ENCODE measurements around the gene TMEM214.

TMEM214 gene

DNA sequence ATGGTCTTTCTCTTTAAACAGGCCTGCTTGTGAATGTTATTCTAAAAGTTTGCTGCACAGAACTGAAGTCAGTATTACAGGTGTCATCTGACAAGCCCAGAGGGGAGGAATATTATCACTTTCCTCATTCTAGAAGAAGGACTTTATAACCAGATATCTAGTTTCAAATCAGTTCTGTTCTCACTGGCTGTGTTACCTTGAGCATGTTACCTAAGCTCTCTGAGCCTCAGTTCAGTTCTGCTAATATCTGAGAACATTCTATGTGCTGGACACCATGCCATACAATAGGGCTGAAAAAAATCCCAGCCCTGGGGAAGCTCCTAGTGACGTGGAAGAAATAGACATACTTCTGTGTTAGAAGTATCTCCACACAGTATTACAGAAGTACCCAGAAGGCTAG is 34.4 kb upstream of the TMEM214 start:
- H3K4me1 ChIP-seq (ENCODE audit: control insufficient read depth, insufficient read depth, low read length, poor library complexity, severe bottlenecking): no peaks in the 10 kb centered on the region
- H3K9me3 ChIP-seq (ENCODE audit: control insufficient read depth, low read length): no peaks in the 10 kb centered on the region
- WGBS, 2 experiments (ENCODE audit: insufficient coverage in 2 of 2): no CpG with 5 or more reads among the region's 1 CpG
- H3K4me3 ChIP-seq (ENCODE audit: extremely low read depth, insufficient read depth, low read length, poor library complexity, severe bottlenecking): no peak overlapping the region
- no peak overlapping the region for H3K27ac ChIP-seq (ENCODE audit: low read depth, low read length, severe bottlenecking)
- no peaks in the 10 kb centered on the region for H3K36me3 ChIP-seq (ENCODE audit: control insufficient read depth, insufficient read depth, low read length)

DNA sequence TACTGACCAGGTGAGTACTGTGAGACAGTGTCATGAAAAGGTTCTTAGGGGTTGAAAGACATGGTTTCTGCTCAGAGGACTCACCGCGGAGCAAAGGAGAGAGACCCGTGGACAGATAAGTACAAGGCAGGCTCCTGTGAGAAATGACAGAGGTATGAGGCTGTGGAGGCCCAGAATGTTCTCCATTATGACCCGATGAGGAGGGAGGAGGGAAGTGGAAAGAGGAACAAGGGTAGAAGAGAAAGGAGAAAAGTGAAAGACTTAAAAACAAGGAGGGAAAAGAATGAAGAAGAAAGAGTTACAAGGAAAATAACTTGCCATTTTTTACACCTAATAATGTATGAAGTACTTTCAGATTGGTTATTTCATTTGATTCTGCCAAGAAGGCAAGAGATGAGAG is 32.5 kb upstream of the TMEM214 start:
- 79 to 93% methylated on average over 4 of the region's 4 CpGs for WGBS, 2 experiments (ENCODE audit: insufficient coverage in 2 of 2)

DNA sequence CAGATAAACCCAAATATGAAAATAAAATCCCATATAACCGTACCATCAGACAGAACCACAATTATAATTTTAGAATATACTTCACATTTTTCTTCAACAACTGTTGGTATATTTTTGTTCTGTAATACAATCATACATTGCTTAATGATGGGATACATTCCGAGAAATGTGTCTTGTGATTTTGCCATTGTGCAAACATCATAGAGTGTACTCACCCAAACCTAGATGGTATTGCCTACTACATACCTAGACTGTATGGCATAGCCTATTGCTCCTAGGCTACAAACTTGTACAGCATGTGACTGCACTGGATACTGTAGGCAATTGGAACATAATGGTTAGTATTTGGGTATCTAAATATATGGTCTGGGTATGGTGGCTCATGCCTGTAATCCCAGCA is 31.8 kb upstream of the TMEM214 start:
- H3K27ac ChIP-seq (ENCODE audit: low read depth, low read length, severe bottlenecking): no peak overlapping the region
- no CpG with 5 or more reads among the region's 2 CpGs for WGBS, 2 experiments (ENCODE audit: insufficient coverage in 2 of 2)

More for the DNA sequence above, 32.5 kb upstream of the TMEM214 start:
- no peaks in the 10 kb centered on the region for H3K36me3 ChIP-seq (ENCODE audit: control insufficient read depth, insufficient read depth, low read length)
- no peak overlapping the region for H3K27ac ChIP-seq (ENCODE audit: low read depth, low read length, severe bottlenecking)
- no peak overlapping the region for H3K4me3 ChIP-seq (ENCODE audit: extremely low read depth, insufficient read depth, low read length, poor library complexity, severe bottlenecking)
- H3K9me3 ChIP-seq (ENCODE audit: control insufficient read depth, low read length): no peaks in the 10 kb centered on the region
- peaks cover 9% of the 10 kb centered on the region for H3K4me1 ChIP-seq (ENCODE audit: control insufficient read depth, insufficient read depth, low read length, poor library complexity, severe bottlenecking)

DNA sequence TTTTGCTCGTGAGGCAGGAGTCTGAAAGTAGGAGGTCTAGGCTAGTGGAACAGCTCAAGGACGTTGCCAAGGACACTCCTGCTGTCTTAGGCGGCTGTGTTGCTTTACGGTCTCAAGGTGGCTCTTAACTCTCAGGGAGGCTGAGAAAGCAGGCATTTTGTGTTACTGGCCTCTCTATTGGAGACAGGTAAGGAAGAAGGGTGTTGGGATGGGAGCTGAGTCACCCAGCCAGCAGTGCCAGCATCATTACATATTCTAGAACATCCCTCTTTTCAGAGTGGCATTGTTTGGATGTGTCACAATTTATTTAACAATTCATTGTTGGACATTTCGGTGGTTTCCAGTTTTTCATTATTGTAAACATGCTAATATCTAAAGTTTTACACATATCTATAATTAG is 30.8 kb upstream of the TMEM214 start:
- H3K27ac ChIP-seq (ENCODE audit: low read depth, low read length, severe bottlenecking): no peak overlapping the region
- no peaks in the 10 kb centered on the region for H3K9me3 ChIP-seq (ENCODE audit: control insufficient read depth, low read length)
- H3K4me3 ChIP-seq (ENCODE audit: extremely low read depth, insufficient read depth, low read length, poor library complexity, severe bottlenecking): no peak overlapping the region
- no peaks in the 10 kb centered on the region for H3K36me3 ChIP-seq (ENCODE audit: control insufficient read depth, insufficient read depth, low read length)
- WGBS, 2 experiments (ENCODE audit: insufficient coverage in 2 of 2): 52 to 86% methylated on average over 3 to 4 of the region's 5 CpGs
- H3K4me1 ChIP-seq (ENCODE audit: control insufficient read depth, insufficient read depth, low read length, poor library complexity, severe bottlenecking): peaks cover 11% of the 10 kb centered on the region

More for the DNA sequence above, 31.8 kb upstream of the TMEM214 start:
- Histone ChIP-seq H3K9me3 (ENCODE audit: control insufficient read depth, low read length) (no peaks in the 10 kb centered on the region), H3K4me1 (ENCODE audit: control insufficient read depth, insufficient read depth, low read length, poor library complexity, severe bottlenecking) (peaks cover 9% of the 10 kb centered on the region), H3K36me3 (ENCODE audit: control insufficient read depth, insufficient read depth, low read length) (no peaks in the 10 kb centered on the region), H3K4me3 (ENCODE audit: extremely low read depth, insufficient read depth, low read length, poor library complexity, severe bottlenecking) (no peak overlapping the region)

DNA sequence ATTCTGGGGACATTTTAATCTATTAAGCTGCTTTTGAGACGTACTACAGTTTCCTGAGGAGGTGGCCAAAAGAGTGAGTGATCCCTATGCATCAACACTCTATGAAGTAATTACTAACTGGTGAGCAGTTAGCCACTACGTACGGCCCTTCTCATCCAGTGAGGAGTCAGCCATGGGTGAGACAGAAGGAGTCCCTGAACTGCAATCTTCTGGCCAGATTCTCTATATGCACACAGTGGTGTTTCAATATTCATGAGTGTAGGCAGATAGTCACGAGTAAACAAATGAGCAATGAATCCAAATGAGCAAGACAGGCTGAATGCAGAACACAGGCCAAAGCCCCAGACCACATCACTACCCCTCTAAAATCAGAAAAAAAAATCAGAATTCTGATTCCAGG is 29.8 kb upstream of the TMEM214 start:
- Histone ChIP-seq H3K4me1 (ENCODE audit: control insufficient read depth, insufficient read depth, low read length, poor library complexity, severe bottlenecking) (peaks cover 19% of the 10 kb centered on the region), H3K36me3 (ENCODE audit: control insufficient read depth, insufficient read depth, low read length) (no peaks in the 10 kb centered on the region), H3K4me3 (ENCODE audit: extremely low read depth, insufficient read depth, low read length, poor library complexity, severe bottlenecking) (no peak overlapping the region), H3K27ac (ENCODE audit: low read depth, low read length, severe bottlenecking) (no peak overlapping the region), H3K9me3 (ENCODE audit: control insufficient read depth, low read length) (no peaks in the 10 kb centered on the region)
- 90 to 100% methylated on average over 1 to 3 of the region's 4 CpGs for WGBS, 2 experiments (ENCODE audit: insufficient coverage in 2 of 2)

DNA sequence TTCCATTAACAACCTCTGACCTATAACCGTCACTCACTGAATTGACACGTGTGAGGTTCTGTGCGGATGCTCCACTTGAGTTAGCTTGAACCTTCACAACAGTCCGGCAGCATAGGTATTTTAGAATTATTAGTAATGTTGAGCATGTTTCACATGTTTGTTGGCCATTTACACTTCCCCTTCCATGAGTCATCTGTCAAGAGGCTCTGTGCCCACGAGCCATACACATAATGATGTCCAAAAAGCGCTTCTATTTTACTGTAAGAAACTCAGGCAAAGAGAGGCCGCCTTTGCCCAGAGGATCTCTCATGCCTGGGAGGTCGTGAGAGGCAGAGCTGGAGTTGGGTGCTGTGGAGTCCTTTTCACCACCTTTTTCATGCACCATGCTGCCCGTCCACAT is 28.9 kb upstream of the TMEM214 start:
- Histone ChIP-seq H3K36me3 (ENCODE audit: control insufficient read depth, insufficient read depth, low read length) (no peaks in the 10 kb centered on the region), H3K4me3 (ENCODE audit: extremely low read depth, insufficient read depth, low read length, poor library complexity, severe bottlenecking) (no peak overlapping the region), H3K27ac (ENCODE audit: low read depth, low read length, severe bottlenecking) (no peak overlapping the region), H3K4me1 (ENCODE audit: control insufficient read depth, insufficient read depth, low read length, poor library complexity, severe bottlenecking) (peaks cover 23% of the 10 kb centered on the region), H3K9me3 (ENCODE audit: control insufficient read depth, low read length) (peaks cover 3% of the 10 kb centered on the region)
- 84 to 90% methylated on average over 4 to 6 of the region's 9 CpGs for WGBS, 2 experiments (ENCODE audit: insufficient coverage in 2 of 2)

DNA sequence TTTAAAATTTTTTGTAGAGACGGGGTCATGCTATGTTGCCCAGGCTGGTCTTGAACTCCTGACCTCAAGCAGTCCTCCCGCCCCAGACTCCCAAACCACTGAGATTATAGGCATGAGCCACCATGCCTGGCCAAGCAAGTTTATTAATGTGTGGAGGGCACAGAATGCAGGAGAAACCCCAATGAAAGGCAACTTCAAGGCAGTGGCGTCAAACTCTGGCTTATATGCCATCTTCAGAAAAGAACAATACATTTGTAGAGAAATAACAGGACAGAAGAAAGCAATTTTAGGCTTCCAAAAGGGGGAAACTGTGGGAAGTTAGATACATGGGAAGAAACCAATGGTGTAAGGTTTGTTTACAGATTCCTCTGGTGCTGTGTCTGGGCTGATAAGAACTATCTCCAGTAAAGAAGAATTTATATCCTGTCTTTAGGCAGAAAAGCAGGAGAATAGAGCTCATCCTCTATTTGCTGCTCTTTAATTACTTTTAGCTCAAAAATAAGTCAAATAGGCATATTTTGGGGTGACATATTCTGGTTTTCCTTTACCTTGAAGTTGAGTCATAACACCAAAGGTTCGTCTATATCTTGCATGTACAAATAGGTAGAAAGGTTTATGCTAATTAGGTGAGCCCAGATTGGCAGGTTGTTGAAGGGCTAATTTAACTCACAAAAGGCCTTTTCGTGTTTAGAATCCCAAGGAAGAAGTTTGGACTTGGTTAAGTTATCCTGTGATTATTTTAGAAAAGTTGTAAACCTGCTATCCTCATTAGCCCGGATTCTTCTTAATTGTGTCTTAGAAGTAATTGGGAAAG is 26.0 kb upstream of the TMEM214 start:
- Histone ChIP-seq H3K4me1 (ENCODE audit: control insufficient read depth, insufficient read depth, low read length, poor library complexity, severe bottlenecking) (peaks cover 33% of the 10 kb centered on the region), H3K36me3 (ENCODE audit: control insufficient read depth, insufficient read depth, low read length) (no peaks in the 10 kb centered on the region), H3K4me3 (ENCODE audit: extremely low read depth, insufficient read depth, low read length, poor library complexity, severe bottlenecking) (no peak overlapping the region), H3K9me3 (ENCODE audit: control insufficient read depth, low read length) (peaks cover 3% of the 10 kb centered on the region), H3K27ac (ENCODE audit: low read depth, low read length, severe bottlenecking) (peak overlapping the region; percentile 76)
- 75 to 82% methylated on average over 3 to 5 of the region's 6 CpGs for WGBS, 2 experiments (ENCODE audit: insufficient coverage in 2 of 2)

DNA sequence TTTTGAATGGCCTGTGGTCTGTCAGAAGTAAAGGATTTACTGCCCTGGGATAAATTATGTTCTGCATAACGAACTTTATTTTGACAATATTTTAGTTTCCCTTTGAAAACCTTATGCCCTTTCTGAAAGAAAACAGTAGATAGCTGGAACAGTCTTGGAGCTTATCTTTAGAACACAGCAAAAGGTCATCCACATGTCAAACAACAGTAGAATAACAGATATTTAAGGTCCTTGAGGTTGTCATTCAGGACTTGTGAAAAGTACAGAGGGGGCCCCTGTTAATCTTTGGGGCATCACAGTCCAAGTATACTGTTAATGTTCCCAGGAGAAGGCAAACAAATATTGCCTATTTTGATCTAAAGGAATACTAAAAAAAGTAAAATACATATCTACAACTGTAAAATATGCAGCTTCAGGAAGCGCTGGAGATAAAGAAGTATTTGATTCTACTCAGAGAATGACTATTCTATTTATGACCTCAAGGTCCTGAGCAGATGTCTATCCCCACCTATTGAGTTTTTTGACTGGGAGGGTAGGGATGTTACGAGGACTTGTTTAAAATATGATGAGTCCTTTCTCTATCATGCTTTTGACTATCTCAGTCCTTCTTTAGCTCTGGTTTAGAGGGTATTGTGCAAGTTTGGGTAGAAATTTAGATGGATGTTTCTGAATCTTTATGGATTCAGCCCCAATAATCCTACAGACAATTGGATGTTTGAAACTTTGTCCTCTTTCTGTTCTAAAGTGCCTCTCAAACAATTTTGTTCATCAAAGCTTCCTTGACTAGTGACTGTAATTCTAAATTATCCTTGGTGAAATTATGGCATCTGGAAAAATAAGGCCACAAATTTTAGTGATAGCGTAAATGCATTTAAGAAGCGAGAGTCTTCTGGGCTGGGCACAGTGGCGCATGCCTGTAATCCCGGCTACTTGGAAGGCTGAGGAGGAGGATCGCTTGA is 25.1 kb upstream of the TMEM214 start:
- peaks cover 3% of the 10 kb centered on the region for H3K9me3 ChIP-seq (ENCODE audit: control insufficient read depth, low read length)

DNA sequence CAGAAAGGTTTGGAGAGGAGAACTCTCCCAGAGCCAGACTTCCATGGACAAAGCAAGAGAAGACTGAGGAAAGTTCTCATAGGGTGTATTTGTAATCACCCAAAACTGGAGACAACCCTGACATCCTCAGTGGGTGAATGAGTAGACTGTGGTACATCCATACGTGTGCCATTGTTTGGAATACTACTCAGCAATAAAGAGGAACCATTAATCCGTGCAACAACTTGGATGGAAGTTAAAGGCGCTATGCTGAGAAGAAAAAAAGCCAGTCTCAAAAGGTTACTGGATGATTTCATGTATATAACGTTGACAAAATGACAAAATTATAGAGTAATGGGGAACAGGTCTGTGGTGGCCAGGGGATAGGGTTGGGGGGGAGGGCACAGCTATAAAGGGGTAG is 24.1 kb upstream of the TMEM214 start:
- H3K36me3 ChIP-seq (ENCODE audit: control insufficient read depth, insufficient read depth, low read length): no peaks in the 10 kb centered on the region
- WGBS, 2 experiments (ENCODE audit: insufficient coverage in 2 of 2): 96 to 97% methylated on average over 4 of the region's 4 CpGs
- H3K27ac ChIP-seq (ENCODE audit: low read depth, low read length, severe bottlenecking): no peak overlapping the region
- peaks cover 3% of the 10 kb centered on the region for H3K9me3 ChIP-seq (ENCODE audit: control insufficient read depth, low read length)
- H3K4me3 ChIP-seq (ENCODE audit: extremely low read depth, insufficient read depth, low read length, poor library complexity, severe bottlenecking): no peak overlapping the region
- peaks cover 31% of the 10 kb centered on the region for H3K4me1 ChIP-seq (ENCODE audit: control insufficient read depth, insufficient read depth, low read length, poor library complexity, severe bottlenecking)

More for the DNA sequence above, 25.1 kb upstream of the TMEM214 start:
- Histone ChIP-seq H3K27ac (ENCODE audit: low read depth, low read length, severe bottlenecking) (peak overlapping the region; percentile 76), H3K36me3 (ENCODE audit: control insufficient read depth, insufficient read depth, low read length) (no peaks in the 10 kb centered on the region), H3K4me1 (ENCODE audit: control insufficient read depth, insufficient read depth, low read length, poor library complexity, severe bottlenecking) (peaks cover 33% of the 10 kb centered on the region), H3K4me3 (ENCODE audit: extremely low read depth, insufficient read depth, low read length, poor library complexity, severe bottlenecking) (no peak overlapping the region)
- 60 to 67% methylated on average over 2 to 3 of the region's 8 CpGs for WGBS, 2 experiments (ENCODE audit: insufficient coverage in 2 of 2)

DNA sequence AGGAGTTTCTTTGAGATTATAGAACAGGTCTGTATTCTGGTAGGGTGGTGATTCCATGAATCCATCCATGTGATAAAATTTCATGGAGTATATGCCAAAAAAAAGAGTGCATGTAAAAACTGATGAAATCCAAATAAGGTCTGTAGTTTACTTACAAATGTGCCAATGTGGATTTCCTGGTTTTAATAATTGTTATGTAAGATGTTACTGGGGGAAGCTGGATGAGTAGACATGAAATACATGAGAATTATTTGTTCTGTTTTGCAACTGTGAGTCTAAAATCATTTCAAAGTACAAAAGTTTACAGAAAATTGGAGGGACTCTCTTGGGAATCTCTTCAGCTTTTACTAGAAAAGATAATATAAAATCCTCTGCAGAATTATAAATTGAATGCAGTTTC is 23.7 kb upstream of the TMEM214 start:
- Histone ChIP-seq H3K9me3 (ENCODE audit: control insufficient read depth, low read length) (peaks cover 3% of the 10 kb centered on the region), H3K36me3 (ENCODE audit: control insufficient read depth, insufficient read depth, low read length) (peaks cover 4% of the 10 kb centered on the region), H3K4me1 (ENCODE audit: control insufficient read depth, insufficient read depth, low read length, poor library complexity, severe bottlenecking) (peaks cover 27% of the 10 kb centered on the region), H3K27ac (ENCODE audit: low read depth, low read length, severe bottlenecking) (no peak overlapping the region), H3K4me3 (ENCODE audit: extremely low read depth, insufficient read depth, low read length, poor library complexity, severe bottlenecking) (no peak overlapping the region)

Data from mesodermal cell (in vitro differentiated cells).